H1 (cell line): ENCODE measurements around the gene TNS3. TPM values are rescaled to one million over a fixed set of nuclear protein-coding genes. Genes with fewer than 3 reads are reported as not detected.

Experiments used
- CTCF ChIA-PET: fragments of 300-600 bp; sonication (Branson Sonifier 250); formaldehyde crosslinking; loops from one replicate; lab custom pipeline; 2021; ENCODE audit not compliant: partially characterized antibody; lab: Charles Lee
- POLR2A ChIA-PET: fragments of 300-600 bp; sonication (Branson Sonifier 250); formaldehyde crosslinking; loops from one replicate; lab custom pipeline; 2021; ENCODE audit warnings: inconsistent platforms; ENCODE audit not compliant: partially characterized antibody; lab: Charles Lee
- DNase-seq, 2 experiments: peaks; one replicate each; pipeline versions ENCODE4 v3.0.0 to v3.0.0-alpha.2; 2010 to 2022; ENCODE audit warnings: low spot score in 2 of 2, low read depth in 1 of 2, mixed read lengths in 1 of 2
- FAIRE-seq: peaks from 2 replicates; lab custom pipeline; 2011; peaks lifted over from hg19 to GRCh38; lab: Jason Lieb, UNC
- H2AFZ ChIP-seq: 2 replicates; pipeline ENCODE4 v1.8.1; 2012; ENCODE audit warnings: low read length, inconsistent platforms
- H2AK5ac ChIP-seq: 2 replicates; pipeline ENCODE4 v1.6.1; 2013; ENCODE audit warnings: low read depth, low read length
- H2BK120ac ChIP-seq: replicated peaks from 2 replicates; pipeline ENCODE3; 2013; ENCODE audit warnings: low read depth, low read length, inconsistent platforms
- H2BK12ac ChIP-seq: 2 replicates; pipeline ENCODE4 v1.6.1; 2013; ENCODE audit warnings: low read depth, low read length
- H2BK15ac ChIP-seq: 2 replicates; pipeline ENCODE4 v1.6.1; 2013; ENCODE audit warnings: low read length
- H2BK20ac ChIP-seq: 2 replicates; pipeline ENCODE4 v1.6.1; 2013; ENCODE audit warnings: low read length
- H2BK5ac ChIP-seq: 2 replicates; pipeline ENCODE4 v1.6.1; 2013; ENCODE audit warnings: low read depth, low read length
- H3K14ac ChIP-seq: 2 replicates; pipeline ENCODE4 v1.6.1; 2013; ENCODE audit warnings: inconsistent platforms; ENCODE audit not compliant: insufficient read length
- H3K18ac ChIP-seq: 2 replicates; pipeline ENCODE4 v1.6.1; 2013; ENCODE audit warnings: low read length; ENCODE audit errors: extremely low read depth
- H3K23ac ChIP-seq: 2 replicates; pipeline ENCODE4 v1.6.1; 2013; ENCODE audit warnings: inconsistent platforms; ENCODE audit not compliant: insufficient read length
- H3K23me2 ChIP-seq: 2 replicates; pipeline ENCODE4 v1.6.1; 2013; ENCODE audit warnings: low read depth, low read length
- H3K27ac ChIP-seq: 2 replicates; pipeline ENCODE4 v1.6.1; 2011; ENCODE audit warnings: low read depth, low read length, inconsistent platforms
- H3K27me3 ChIP-seq, 4 experiments: replicated peaks in 1 of 4; 1 replicate in 1 of 4; 2 replicates in 3 of 4; pipeline versions ENCODE4 v1.6.1 to v1.8.1; 2011 to 2013; ENCODE audit warnings: low read length in 3 of 4, mild to moderate bottlenecking in 3 of 4, inconsistent platforms in 2 of 4, mixed read lengths in 2 of 4, moderate library complexity in 1 of 4; ENCODE audit not compliant: control insufficient read depth in 3 of 4, insufficient read depth in 3 of 4; ENCODE audit errors: extremely low read depth in 1 of 4
- H3K36me3 ChIP-seq, 4 experiments: 2 replicates each; pipeline versions ENCODE4 v1.6.1 to v1.8.1; 2011 to 2013; ENCODE audit warnings: mild to moderate bottlenecking in 4 of 4, low read length in 3 of 4, moderate library complexity in 2 of 4, control low read depth in 1 of 4, inconsistent platforms in 1 of 4; ENCODE audit not compliant: insufficient read depth in 4 of 4, control insufficient read depth in 2 of 4
- H3K4ac ChIP-seq: replicated peaks from 2 replicates; pipeline ENCODE3; 2013; ENCODE audit warnings: low read length, low read depth, mixed read lengths, inconsistent platforms; ENCODE audit not compliant: insufficient read length
- H3K4me1 ChIP-seq, 4 experiments: replicated peaks in 1 of 4; 1 replicate in 1 of 4; 2 replicates in 3 of 4; pipeline versions ENCODE4 v1.6.1 to v1.8.1; 2011 to 2013; ENCODE audit warnings: low read length in 3 of 4, inconsistent platforms in 2 of 4, mixed read lengths in 1 of 4; ENCODE audit not compliant: insufficient read depth in 4 of 4, control insufficient read depth in 3 of 4
- H3K4me2 ChIP-seq, 2 experiments: 2 replicates each; pipeline versions ENCODE4 v1.6.1 to v1.8.1; 2011 to 2013; ENCODE audit warnings: low read depth in 2 of 2, low read length in 2 of 2, control low read depth in 1 of 2, inconsistent platforms in 1 of 2, mild to moderate bottlenecking in 1 of 2; ENCODE audit not compliant: insufficient read depth in 1 of 2
- H3K4me3 ChIP-seq, 4 experiments: fragments of 200-600, 300-600 bp in 1 of 4; sonication (generic), shearing (Covaris generic), sonication (Bioruptor Twin) in 1 of 4; 2 replicates each; pipeline versions ENCODE4 v1.5.1 to v1.8.1; 2011 to 2016; ENCODE audit warnings: low read length in 4 of 4, low read depth in 3 of 4, control low read depth in 2 of 4, inconsistent platforms in 2 of 4, mild to moderate bottlenecking in 2 of 4, mixed read lengths in 1 of 4, moderate library complexity in 1 of 4; ENCODE audit not compliant: insufficient read depth in 2 of 4; ENCODE audit errors: extremely low read depth in 1 of 4
- H3K56ac ChIP-seq: replicated peaks from 2 replicates; pipeline ENCODE3; 2013; ENCODE audit warnings: low read depth, mild to moderate bottlenecking, mixed read lengths, low read length, inconsistent platforms; ENCODE audit not compliant: insufficient read length
- H3K79me1 ChIP-seq: 2 replicates; pipeline ENCODE4 v1.6.1; 2013; ENCODE audit warnings: low read depth, low read length, control low read depth
- H3K79me2 ChIP-seq, 2 experiments: 2 replicates each; pipeline versions ENCODE4 v1.6.1 to v1.8.1; 2012 to 2013; ENCODE audit warnings: low read length in 2 of 2, mild to moderate bottlenecking in 2 of 2, inconsistent platforms in 1 of 2; ENCODE audit not compliant: insufficient read depth in 2 of 2, control insufficient read depth in 1 of 2
- H3K9ac ChIP-seq, 4 experiments: replicated peaks in 1 of 4; 1 replicate in 1 of 4; 2 replicates in 3 of 4; pipeline versions ENCODE4 v1.6.1 to v1.8.1; 2011 to 2013; ENCODE audit warnings: low read depth in 3 of 4, low read length in 3 of 4, control low read depth in 2 of 4, mild to moderate bottlenecking in 2 of 4, moderate library complexity in 2 of 4, inconsistent platforms in 1 of 4; ENCODE audit errors: extremely low read depth in 1 of 4
- H3K9me3 ChIP-seq, 2 experiments: 2 replicates each; pipeline versions ENCODE4 v1.6.1 to v1.8.1; 2012 to 2013; ENCODE audit warnings: mild to moderate bottlenecking in 2 of 2, moderate library complexity in 2 of 2, control low read depth in 1 of 2, inconsistent platforms in 1 of 2, low read depth in 1 of 2, low read length in 1 of 2, mixed read lengths in 1 of 2; ENCODE audit not compliant: insufficient read depth in 2 of 2
- H4K20me1 ChIP-seq, 2 experiments: replicated peaks in 1 of 2; 2 replicates each; pipeline versions ENCODE3 to v1.8.1; 2011 to 2013; ENCODE audit warnings: inconsistent platforms in 2 of 2, low read length in 2 of 2, mild to moderate bottlenecking in 1 of 2; ENCODE audit not compliant: insufficient read depth in 2 of 2, control insufficient read depth in 1 of 2
- H4K5ac ChIP-seq: 2 replicates; pipeline ENCODE4 v1.6.1; 2013; ENCODE audit warnings: low read length, low read depth, mixed read lengths, inconsistent platforms; ENCODE audit not compliant: insufficient read length
- H4K8ac ChIP-seq: 2 replicates; pipeline ENCODE4 v1.8.0; 2013; ENCODE audit warnings: mild to moderate bottlenecking, moderate library complexity, low read length, inconsistent platforms; ENCODE audit not compliant: insufficient read depth; ENCODE audit errors: extremely low read depth
- H4K91ac ChIP-seq: replicated peaks from 2 replicates; pipeline ENCODE3; 2013; ENCODE audit warnings: low read length, mixed read lengths, inconsistent platforms; ENCODE audit not compliant: insufficient read length
- ATF3 ChIP-seq: IDR thresholded peaks from 2 replicates; pipeline ENCODE4 v1.6.1; 2011; ENCODE audit warnings: low read depth, mild to moderate bottlenecking, low read length; ENCODE audit not compliant: insufficient read depth
- CBX5 ChIP-seq: fragments of 300-800, 300-1000 bp; sonication (generic); IDR thresholded peaks from 2 replicates; pipeline ENCODE4 v1.7.1; 2016; ENCODE audit warnings: antibody characterized with exemption, low read length, low read depth
- CTBP2 ChIP-seq: IDR thresholded peaks from 2 replicates; pipeline ENCODE4 v1.7.0; 2011; ENCODE audit warnings: borderline replicate concordance, mild to moderate bottlenecking, moderate library complexity, mixed read lengths, low read length; ENCODE audit not compliant: insufficient read depth, insufficient read length
- GTF2F1 ChIP-seq: IDR thresholded peaks from 2 replicates; pipeline ENCODE4 v1.6.1; 2012; ENCODE audit warnings: low read depth, low read length, improper control_type of control experiment, borderline replicate concordance
- KDM1A ChIP-seq: fragments of 200-600, 300-600 bp; sonication (generic); IDR thresholded peaks from 2 replicates; pipeline ENCODE4 v1.7.1; 2016; ENCODE audit warnings: mild to moderate bottlenecking, low read length, borderline replicate concordance
- MAFK ChIP-seq: IDR thresholded peaks from 2 replicates; pipeline ENCODE4 v1.6.1; 2012; ENCODE audit warnings: low read depth, mild to moderate bottlenecking, improper control_type of control experiment, low read length
- MAX ChIP-seq: IDR thresholded peaks from 2 replicates; pipeline ENCODE4 v1.6.1; 2012; ENCODE audit warnings: inconsistent platforms
- POLR2AphosphoS5 ChIP-seq: IDR thresholded peaks from 2 replicates; pipeline ENCODE4 v1.6.1; 2011; ENCODE audit warnings: low read depth, low read length
- RXRA ChIP-seq: IDR thresholded peaks from 2 replicates; pipeline ENCODE4 v1.6.1; 2011; ENCODE audit warnings: low read depth, mild to moderate bottlenecking, low read length, moderate library complexity; ENCODE audit not compliant: insufficient read depth
- SAP30 ChIP-seq: fragments of 300-600 bp; sonication (generic); IDR thresholded peaks from 2 replicates; pipeline ENCODE4 v1.7.1; 2012; ENCODE audit warnings: low read length, moderate library complexity, mild to moderate bottlenecking, inconsistent platforms; ENCODE audit not compliant: insufficient read depth, insufficient replicate concordance
- SP4 ChIP-seq: IDR thresholded peaks from 2 replicates; pipeline ENCODE4 v1.6.1; 2012; ENCODE audit warnings: low read length, inconsistent platforms
- TCF12 ChIP-seq: IDR thresholded peaks from 2 replicates; pipeline ENCODE4 v1.6.1; 2011; ENCODE audit warnings: low read depth, mild to moderate bottlenecking, low read length
- TEAD4 ChIP-seq: IDR thresholded peaks from 2 replicates; pipeline ENCODE4 v1.6.1; 2012; ENCODE audit warnings: low read depth, low read length, inconsistent platforms, mixed read lengths
- YY1 ChIP-seq: IDR thresholded peaks from 2 replicates; pipeline ENCODE4 v1.6.1; 2011; ENCODE audit warnings: low read depth, mild to moderate bottlenecking, low read length
- WGBS, 2 experiments: shearing (Covaris generic) in 1 of 2; methylation state at CpG; one replicate each; pipeline versions ENCODE4 v1.1.6 to v1.1.7; 2013 to 2015; ENCODE audit warnings: low lambda C conversion rate in 2 of 2, mixed read lengths in 2 of 2, inconsistent platforms in 1 of 2, low coverage in 1 of 2, missing lambda C conversion rate in 1 of 2; ENCODE audit not compliant: insufficient replicate concordance in 2 of 2, insufficient coverage in 1 of 2, insufficient read length in 1 of 2; ENCODE audit errors: extremely low coverage in 1 of 2, missing lambda C conversion rate in 1 of 2; 5-methylcytosine and 5-hydroxymethylcytosine counted together
- polyA plus RNA-seq, 7 experiments: library from polyadenylated mRNA; depleted of rRNA in 3 of 7; stranded (reverse) in 5 of 7; unstranded in 2 of 7; fragments of >200 nt in 5 of 7; fragments of 200-250 nt in 2 of 7; gene quantifications; 1 replicate in 5 of 7; 2 replicates in 1 of 7; 4 replicates in 1 of 7; pipeline versions ENCODE4 v1.2.1 to v1.2.3, GENCODE V29; 2011 to 2013; ENCODE audit warnings: missing spikeins in 2 of 7, mixed read lengths in 2 of 7
- total RNA-seq: library from RNA; stranded (reverse); fragmentation: NEBNext Ultra II Directional; extraction: Animal tissue kit (Norgen Biotek cat#: 25700); gene quantifications from 2 replicates; pipeline ENCODE4 v1.2.1, GENCODE V29; 2021

Gene TNS3
- total and polyA plus RNA-seq, 2 of the 8 experiments (the other 6 are each of a cell fraction or from before 2014, with no cell fraction given): 11.9 to 24.2 TPM

- H3K27me3 ChIP-seq: no peaks in the 10 kb centered on the region
- no peak overlapping the region for H3K56ac ChIP-seq
- POLR2A ChIA-PET: no interaction called here
- H3K18ac ChIP-seq: no peak overlapping the region
- H3K79me1 ChIP-seq: peaks cover 11% of the 10 kb centered on the region
- H3K9ac ChIP-seq: no peak overlapping the region
- no peak overlapping the region for H2BK20ac ChIP-seq
- H2AFZ ChIP-seq: no peak overlapping the region
- 0 out of 2 replicates have a peak overlapping the region, but pooled peaks have one; percentile 9 for H2BK12ac ChIP-seq
- H3K36me3 ChIP-seq: no peaks in the 10 kb centered on the region
- DNase-seq (no peak), FAIRE-seq (no peak)
- H3K23ac ChIP-seq: no peak overlapping the region
- H3K4me1 ChIP-seq: peaks cover 0 to 2% (median 0%) of the 10 kb centered on the region in 4 experiments; a peak in 3 of 7 replicates
- no peak overlapping the region for H2BK15ac ChIP-seq
- peaks cover 0 to 3% of the 10 kb centered on the region in 2 experiments; a peak in 1 of 4 replicates for H3K79me2 ChIP-seq
- H4K8ac ChIP-seq: no peak overlapping the region
- H3K4me2 ChIP-seq: no peak overlapping the region
- H4K91ac ChIP-seq: no peak overlapping the region
- WGBS, 2 experiments: 96% methylated on average over 7 of the region's 8 CpGs; no CpG with 5 or more reads in 1 of the 2 experiments
- H2AK5ac ChIP-seq: no peak overlapping the region
- H2BK5ac ChIP-seq: no peak overlapping the region
- H3K4ac ChIP-seq: no peak overlapping the region
- peaks cover 1 to 2% of the 10 kb centered on the region in 2 experiments for H4K20me1 ChIP-seq
- H3K27ac ChIP-seq: no peak overlapping the region
- H3K9me3 ChIP-seq: no peaks in the 10 kb centered on the region
- CTCF ChIA-PET: interaction anchor here (1.1 kb wide), 1 partner anchor 28 kb away, joined by 4 read pairs; no protein-coding TSS in a partner anchor
- H3K23me2 ChIP-seq: no peaks in the 10 kb centered on the region
- no peak overlapping the region for H2BK120ac ChIP-seq
- no peak overlapping the region for H4K5ac ChIP-seq
- no peak overlapping the region for H3K14ac ChIP-seq
- H3K4me3 ChIP-seq: no peak overlapping the region
- TF ChIP-seq TEAD4 (no peak), YY1 (no peak), CTBP2 (no peak), GTF2F1 (no peak), POLR2AphosphoS5 (no peak), MAX (no peak), RXRA (no peak), SP4 (no peak), KDM1A (no peak), TCF12 (no peak), ATF3 (no peak), MAFK (no peak), SAP30 (no peak), CBX5 (no peak)
Observed at GRCh38 chr7:47549916-47550315, 32.0 kb downstream of the TNS3 start.
